ENCODE results near the gene TRIM66. TPM values are rescaled to one million over a fixed set of nuclear protein-coding genes. Genes with fewer than 3 reads are reported as not detected.

The TRIM66 gene
- total and polyA plus RNA-seq, 2 experiments from 2014 or later: 1.0 to 3.3 TPM

DNA sequence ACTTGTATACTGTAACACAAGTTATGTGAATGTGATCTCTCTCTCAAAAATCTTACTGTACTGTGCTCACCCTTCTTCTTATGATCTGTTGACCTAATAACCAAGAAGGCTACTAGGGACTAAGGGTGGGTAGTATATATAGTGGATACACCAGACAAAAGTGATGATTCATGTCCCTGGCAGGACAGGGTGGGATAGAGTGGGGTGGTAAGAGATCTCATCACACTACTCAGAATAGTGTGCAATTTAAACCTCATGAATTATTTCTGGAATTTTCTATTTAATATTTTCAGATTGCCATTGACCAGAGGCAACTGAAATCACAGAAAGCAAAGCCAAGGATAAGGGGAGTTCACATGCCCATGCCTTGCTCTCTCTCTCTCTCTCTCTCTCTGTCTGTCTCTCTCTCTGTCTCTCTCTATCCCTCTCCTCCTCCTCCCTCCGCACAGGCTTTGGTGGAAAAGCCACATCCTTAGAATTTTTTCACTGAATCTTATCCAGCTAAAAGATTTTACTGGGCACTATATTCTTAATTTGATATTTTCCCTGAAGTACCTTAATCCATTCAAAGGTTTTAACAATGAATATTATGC lies 76.4 kb downstream of the TRIM66 start:
- Histone ChIP-seq H3F3A (replicated peaks; ENCODE audit: low read depth) (no peaks in the 10 kb centered on the region), H3K79me2 (replicated peaks; ENCODE audit: insufficient read depth) (no peaks in the 10 kb centered on the region), H3K36me3 (ENCODE audit: insufficient read depth) (no peaks in the 10 kb centered on the region), H3K4me1 (ENCODE audit: insufficient read depth) (no peaks in the 10 kb centered on the region), H3K27ac (ENCODE audit: low read depth) (no peak overlapping the region), H3K4me2 (no peak overlapping the region), H3K27me3 (ENCODE audit: insufficient read depth) (no peaks in the 10 kb centered on the region), H3K4me3 (no peak overlapping the region), H2AFZ (no peak overlapping the region), H3K9me2 (ENCODE audit: insufficient read depth) (no peaks in the 10 kb centered on the region), H4K20me1 (replicated peaks; ENCODE audit: insufficient read depth) (no peaks in the 10 kb centered on the region)
- Mint-ChIP-seq H3K36me3 (ENCODE audit: low read depth) (no peaks in the 10 kb centered on the region), H3K4me3 (no peak overlapping the region), H3K27ac (no peak overlapping the region), H3K9me3 (no peaks in the 10 kb centered on the region), H3K4me1 (peaks cover 4% of the 10 kb centered on the region; the same call in 1 of the 3 replicates), H3K27me3 (ENCODE audit: insufficient read depth, low read depth, poor library complexity) (peaks cover 8% of the 10 kb centered on the region)
- ATAC-seq (no peak), DNase-seq (ENCODE audit: low spot score) (no peak)
- TF ChIP-seq, protein P1, sequence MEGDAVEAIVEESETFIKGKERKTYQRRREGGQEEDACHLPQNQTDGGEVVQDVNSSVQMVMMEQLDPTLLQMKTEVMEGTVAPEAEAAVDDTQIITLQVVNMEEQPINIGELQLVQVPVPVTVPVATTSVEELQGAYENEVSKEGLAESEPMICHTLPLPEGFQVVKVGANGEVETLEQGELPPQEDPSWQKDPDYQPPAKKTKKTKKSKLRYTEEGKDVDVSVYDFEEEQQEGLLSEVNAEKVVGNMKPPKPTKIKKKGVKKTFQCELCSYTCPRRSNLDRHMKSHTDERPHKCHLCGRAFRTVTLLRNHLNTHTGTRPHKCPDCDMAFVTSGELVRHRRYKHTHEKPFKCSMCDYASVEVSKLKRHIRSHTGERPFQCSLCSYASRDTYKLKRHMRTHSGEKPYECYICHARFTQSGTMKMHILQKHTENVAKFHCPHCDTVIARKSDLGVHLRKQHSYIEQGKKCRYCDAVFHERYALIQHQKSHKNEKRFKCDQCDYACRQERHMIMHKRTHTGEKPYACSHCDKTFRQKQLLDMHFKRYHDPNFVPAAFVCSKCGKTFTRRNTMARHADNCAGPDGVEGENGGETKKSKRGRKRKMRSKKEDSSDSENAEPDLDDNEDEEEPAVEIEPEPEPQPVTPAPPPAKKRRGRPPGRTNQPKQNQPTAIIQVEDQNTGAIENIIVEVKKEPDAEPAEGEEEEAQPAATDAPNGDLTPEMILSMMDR (conservative IDR thresholded peaks at IDR 0.05; ENCODE audit: low read depth in 2 of 2): no peak
- TF ChIP-seq ZNF331 (CRISPR knock-in tag; IDR thresholded peaks at IDR 0.05; ENCODE audit: low read depth): no peak
- TF ChIP-seq, protein P2, sequence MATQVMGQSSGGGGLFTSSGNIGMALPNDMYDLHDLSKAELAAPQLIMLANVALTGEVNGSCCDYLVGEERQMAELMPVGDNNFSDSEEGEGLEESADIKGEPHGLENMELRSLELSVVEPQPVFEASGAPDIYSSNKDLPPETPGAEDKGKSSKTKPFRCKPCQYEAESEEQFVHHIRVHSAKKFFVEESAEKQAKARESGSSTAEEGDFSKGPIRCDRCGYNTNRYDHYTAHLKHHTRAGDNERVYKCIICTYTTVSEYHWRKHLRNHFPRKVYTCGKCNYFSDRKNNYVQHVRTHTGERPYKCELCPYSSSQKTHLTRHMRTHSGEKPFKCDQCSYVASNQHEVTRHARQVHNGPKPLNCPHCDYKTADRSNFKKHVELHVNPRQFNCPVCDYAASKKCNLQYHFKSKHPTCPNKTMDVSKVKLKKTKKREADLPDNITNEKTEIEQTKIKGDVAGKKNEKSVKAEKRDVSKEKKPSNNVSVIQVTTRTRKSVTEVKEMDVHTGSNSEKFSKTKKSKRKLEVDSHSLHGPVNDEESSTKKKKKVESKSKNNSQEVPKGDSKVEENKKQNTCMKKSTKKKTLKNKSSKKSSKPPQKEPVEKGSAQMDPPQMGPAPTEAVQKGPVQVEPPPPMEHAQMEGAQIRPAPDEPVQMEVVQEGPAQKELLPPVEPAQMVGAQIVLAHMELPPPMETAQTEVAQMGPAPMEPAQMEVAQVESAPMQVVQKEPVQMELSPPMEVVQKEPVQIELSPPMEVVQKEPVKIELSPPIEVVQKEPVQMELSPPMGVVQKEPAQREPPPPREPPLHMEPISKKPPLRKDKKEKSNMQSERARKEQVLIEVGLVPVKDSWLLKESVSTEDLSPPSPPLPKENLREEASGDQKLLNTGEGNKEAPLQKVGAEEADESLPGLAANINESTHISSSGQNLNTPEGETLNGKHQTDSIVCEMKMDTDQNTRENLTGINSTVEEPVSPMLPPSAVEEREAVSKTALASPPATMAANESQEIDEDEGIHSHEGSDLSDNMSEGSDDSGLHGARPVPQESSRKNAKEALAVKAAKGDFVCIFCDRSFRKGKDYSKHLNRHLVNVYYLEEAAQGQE (IDR thresholded peaks at IDR 0.05; ENCODE audit: unreplicated experiment): no peak
- TF ChIP-seq, protein P3, sequence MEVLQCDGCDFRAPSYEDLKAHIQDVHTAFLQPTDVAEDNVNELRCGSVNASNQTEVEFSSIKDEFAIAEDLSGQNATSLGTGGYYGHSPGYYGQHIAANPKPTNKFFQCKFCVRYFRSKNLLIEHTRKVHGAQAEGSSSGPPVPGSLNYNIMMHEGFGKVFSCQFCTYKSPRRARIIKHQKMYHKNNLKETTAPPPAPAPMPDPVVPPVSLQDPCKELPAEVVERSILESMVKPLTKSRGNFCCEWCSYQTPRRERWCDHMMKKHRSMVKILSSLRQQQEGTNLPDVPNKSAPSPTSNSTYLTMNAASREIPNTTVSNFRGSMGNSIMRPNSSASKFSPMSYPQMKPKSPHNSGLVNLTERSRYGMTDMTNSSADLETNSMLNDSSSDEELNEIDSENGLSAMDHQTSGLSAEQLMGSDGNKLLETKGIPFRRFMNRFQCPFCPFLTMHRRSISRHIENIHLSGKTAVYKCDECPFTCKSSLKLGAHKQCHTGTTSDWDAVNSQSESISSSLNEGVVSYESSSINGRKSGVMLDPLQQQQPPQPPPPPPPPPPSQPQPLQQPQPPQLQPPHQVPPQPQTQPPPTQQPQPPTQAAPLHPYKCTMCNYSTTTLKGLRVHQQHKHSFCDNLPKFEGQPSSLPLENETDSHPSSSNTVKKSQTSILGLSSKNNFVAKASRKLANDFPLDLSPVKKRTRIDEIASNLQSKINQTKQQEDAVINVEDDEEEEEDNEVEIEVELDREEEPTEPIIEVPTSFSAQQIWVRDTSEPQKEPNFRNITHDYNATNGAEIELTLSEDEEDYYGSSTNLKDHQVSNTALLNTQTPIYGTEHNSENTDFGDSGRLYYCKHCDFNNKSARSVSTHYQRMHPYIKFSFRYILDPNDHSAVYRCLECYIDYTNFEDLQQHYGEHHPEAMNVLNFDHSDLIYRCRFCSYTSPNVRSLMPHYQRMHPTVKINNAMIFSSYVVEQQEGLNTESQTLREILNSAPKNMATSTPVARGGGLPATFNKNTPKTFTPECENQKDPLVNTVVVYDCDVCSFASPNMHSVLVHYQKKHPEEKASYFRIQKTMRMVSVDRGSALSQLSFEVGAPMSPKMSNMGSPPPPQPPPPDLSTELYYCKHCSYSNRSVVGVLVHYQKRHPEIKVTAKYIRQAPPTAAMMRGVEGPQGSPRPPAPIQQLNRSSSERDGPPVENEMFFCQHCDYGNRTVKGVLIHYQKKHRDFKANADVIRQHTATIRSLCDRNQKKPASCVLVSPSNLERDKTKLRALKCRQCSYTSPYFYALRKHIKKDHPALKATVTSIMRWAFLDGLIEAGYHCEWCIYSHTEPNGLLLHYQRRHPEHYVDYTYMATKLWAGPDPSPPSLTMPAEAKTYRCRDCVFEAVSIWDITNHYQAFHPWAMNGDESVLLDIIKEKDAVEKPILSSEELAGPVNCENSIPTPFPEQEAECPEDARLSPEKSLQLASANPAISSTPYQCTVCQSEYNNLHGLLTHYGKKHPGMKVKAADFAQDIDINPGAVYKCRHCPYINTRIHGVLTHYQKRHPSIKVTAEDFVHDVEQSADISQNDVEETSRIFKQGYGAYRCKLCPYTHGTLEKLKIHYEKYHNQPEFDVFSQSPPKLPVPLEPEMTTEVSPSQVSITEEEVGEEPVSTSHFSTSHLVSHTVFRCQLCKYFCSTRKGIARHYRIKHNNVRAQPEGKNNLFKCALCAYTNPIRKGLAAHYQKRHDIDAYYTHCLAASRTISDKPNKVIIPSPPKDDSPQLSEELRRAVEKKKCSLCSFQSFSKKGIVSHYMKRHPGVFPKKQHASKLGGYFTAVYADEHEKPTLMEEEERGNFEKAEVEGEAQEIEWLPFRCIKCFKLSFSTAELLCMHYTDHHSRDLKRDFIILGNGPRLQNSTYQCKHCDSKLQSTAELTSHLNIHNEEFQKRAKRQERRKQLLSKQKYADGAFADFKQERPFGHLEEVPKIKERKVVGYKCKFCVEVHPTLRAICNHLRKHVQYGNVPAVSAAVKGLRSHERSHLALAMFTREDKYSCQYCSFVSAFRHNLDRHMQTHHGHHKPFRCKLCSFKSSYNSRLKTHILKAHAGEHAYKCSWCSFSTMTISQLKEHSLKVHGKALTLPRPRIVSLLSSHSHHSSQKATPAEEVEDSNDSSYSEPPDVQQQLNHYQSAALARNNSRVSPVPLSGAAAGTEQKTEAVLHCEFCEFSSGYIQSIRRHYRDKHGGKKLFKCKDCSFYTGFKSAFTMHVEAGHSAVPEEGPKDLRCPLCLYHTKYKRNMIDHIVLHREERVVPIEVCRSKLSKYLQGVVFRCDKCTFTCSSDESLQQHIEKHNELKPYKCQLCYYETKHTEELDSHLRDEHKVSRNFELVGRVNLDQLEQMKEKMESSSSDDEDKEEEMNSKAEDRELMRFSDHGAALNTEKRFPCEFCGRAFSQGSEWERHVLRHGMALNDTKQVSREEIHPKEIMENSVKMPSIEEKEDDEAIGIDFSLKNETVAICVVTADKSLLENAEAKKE (CRISPR knock-in tag; IDR thresholded peaks at IDR 0.05): no peak
